ENCODE results near the gene FSTL4.

- TF ChIP-seq CTCF (conservative IDR thresholded peaks at IDR 0.05) (no peak), EZH2 (IDR thresholded peaks at IDR 0.05; ENCODE audit: low read depth) (no peak)
Measured at GRCh38 chr5:133397990-133398645, 214.2 kb downstream of the FSTL4 start.
